Urothelium cell line (cell line): ENCODE measurements around the gene PROS1.
"Not testable (repeated sequence)": the region's sequence is repeated elsewhere in the genome, so short reads cannot be mapped to it uniquely, and the experiment has no call there.

ENCODE experiments used
- DNase-seq: peaks from one replicate; pipeline ENCODE4 v3.0.0; 2011; ENCODE audit warnings: low spot score, mixed read lengths
- FAIRE-seq: peaks from 2 replicates; lab custom pipeline; 2011; peaks lifted over from hg19 to GRCh38; lab: Jason Lieb, UNC

PROS1 gene

GRCh38 chr3:93979850-93980676, 6.4 kb upstream of the PROS1 start, which contains the start of gene ARL13B:
Gene ARL13B (plus strand): TSS chr3:93980155. CDS start chr3:93980424, 269 bp downstream.
- FAIRE-seq (peak; percentile 97), DNase-seq (peak; percentile 98)

DNA sequence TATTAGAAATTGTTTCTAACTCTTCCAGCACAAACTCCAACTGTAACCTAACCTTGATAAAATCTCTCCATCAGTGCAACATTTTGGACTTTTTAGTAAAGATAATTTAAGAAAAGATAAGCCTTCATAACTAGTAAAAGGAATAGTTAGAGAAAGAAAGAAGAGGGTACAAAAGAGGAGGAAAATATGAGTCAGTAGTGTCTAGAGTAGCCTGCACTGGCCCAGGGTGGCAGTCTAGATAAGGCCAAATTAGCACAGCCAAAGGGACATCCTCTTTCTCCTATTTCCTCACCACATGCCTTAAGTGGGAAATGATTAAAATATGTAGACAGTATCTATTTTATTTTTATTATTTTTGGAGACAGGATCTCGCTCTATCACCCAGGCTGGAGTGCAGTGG, 3.7 kb downstream of the PROS1 start:
- FAIRE-seq (no peak), DNase-seq (no peak)

GRCh38 chr3:93969443-93969842, 4.3 kb downstream of the PROS1 start:
- FAIRE-seq (no peak), DNase-seq (peak; percentile 49)

- not testable (repeated sequence) for FAIRE-seq, DNase-seq
Observed at GRCh38 chr3:93965106-93965505, 8.6 kb downstream of the PROS1 start.

DNA sequence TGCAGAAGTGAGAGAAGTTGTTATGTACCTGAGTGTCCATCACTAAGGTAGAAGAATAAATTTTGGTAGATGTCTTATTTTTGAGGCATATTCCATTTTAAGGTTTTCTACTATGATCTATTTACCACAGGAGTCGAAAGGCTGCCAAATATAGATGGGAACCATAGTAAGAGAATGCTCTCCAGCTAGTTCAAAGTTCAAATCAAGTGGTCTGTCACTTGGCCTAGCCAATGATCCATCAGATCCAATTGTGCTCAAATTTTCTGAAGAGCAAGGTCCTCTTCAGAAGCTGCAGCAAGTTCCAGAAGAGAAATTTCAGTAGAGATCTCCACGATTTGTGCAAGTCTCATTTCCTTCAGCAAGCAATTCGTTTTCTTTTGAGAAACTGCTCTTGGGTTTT, 10.9 kb downstream of the PROS1 start:
- DNase-seq (no peak), FAIRE-seq (no peak)

- FAIRE-seq (no peak), DNase-seq (no peak)
Observed at GRCh38 chr3:93961489-93961888, 12.2 kb downstream of the PROS1 start.

DNA sequence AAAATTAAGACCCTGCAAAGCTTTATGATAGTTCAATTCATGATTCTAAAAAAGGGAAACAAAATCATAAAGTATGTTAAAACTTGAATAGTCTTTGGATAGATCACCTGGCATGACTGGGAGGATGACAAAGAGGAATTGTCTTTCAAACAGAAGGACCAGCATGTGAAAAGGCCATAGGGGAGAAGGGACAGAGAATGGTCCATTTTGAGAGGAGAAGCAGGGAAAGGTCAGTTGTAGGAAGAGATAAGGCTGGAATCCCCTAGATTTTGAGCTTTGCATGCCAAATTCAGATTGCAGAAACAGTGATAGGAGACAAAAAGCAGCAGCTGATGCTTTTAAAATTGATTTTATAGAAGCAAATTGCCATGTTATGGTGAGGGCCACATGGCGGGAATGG, 12.7 kb downstream of the PROS1 start:
- DNase-seq (no peak), FAIRE-seq (no peak)

DNA sequence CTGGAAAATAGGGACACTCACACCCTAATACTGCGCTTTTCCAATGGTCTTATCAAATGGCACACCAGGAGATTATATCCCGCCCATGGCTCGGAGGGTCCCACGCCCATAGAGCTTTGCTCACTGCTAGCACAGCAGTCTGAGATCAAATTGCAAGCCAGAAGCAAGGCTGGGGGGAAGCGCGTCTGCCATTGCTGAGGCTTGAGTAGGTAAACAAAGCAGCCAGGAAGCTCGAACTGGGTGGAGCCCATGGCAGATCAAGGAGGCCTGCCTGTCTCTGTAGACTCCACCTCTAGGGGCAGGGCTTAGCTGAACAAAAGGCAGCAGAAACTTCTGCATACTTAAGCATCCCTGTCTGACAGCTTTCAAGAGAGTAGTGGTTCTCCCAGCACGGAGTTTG, 23.7 kb downstream of the PROS1 start:
- DNase-seq, FAIRE-seq: not testable (repeated sequence)

GRCh38 chr3:93937485-93937884, 36.2 kb downstream of the PROS1 start:
- DNase-seq, FAIRE-seq: not testable (repeated sequence)

GRCh38 chr3:93936549-93936948, 37.1 kb downstream of the PROS1 start:
- FAIRE-seq, result no peak

DNA sequence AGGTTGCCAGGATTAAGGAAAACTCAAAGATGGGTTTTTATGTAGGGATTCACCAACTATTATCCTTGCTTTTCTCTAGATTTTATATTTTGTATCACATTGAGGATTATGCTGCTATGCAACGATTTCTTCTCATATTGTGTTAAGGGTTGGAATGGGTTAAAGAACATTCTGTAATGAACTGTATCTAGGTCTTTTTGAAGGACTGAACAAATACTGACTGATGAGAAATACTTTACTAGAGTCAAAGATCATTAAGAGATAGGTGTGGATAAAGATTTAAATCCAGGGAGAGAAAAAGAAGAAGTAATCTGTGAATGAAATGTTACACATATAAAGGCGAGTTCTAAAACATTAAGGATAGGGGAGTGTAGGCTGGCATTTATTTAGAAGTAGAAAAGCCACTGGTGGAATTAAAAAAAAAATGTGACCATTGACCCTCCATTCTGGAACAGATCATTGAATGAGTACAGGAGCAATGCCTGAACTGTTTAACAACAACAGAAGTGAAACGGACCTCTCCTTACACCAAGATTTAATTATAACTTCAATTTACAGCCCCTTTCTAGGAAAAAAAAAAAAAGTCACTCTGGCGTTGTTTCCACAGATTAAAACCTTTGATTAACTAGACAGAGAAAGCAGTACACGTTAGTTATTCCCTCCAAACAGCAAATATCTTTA, 39.2 kb downstream of the PROS1 start:
- no peak for FAIRE-seq
- no peak for DNase-seq

More at GRCh38 chr3:93936549-93936948, 37.1 kb downstream of the PROS1 start:
- no peak for DNase-seq

DNA sequence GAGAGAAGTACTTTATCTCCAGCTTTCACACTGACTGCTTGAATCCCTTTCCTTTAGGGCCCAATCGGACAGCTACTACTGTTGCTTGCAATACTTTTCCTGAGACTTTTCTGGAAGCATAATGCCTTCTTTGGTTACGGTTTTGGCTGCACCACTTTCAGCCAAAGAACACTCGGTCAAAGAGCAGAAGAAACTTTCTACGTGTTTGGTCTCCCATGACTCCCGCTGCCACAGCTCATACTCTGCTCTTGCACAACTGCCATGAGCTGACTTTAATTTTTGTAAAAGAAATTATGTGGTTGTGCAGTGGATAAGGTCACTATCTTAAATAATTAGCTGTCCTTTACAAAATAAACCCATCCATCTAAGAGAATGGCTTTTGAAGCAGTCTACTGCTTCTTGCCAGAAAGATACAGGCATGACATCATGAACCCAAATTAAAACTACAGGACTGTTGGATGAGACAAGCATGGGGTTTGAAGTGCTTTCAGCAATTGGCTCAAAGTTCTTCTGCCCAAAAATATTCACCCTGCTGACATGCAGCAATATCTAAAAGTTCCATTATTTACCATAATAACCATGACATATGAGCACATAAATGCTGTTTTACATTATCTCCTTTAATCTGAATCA, 42.0 kb downstream of the PROS1 start:
- DNase-seq, result no peak

GRCh38 chr3:93930041-93930440, 43.7 kb downstream of the PROS1 start:
- no peak for FAIRE-seq
- no peak for DNase-seq

More for the DNA sequence above, 42.0 kb downstream of the PROS1 start:
- no peak for FAIRE-seq

DNA sequence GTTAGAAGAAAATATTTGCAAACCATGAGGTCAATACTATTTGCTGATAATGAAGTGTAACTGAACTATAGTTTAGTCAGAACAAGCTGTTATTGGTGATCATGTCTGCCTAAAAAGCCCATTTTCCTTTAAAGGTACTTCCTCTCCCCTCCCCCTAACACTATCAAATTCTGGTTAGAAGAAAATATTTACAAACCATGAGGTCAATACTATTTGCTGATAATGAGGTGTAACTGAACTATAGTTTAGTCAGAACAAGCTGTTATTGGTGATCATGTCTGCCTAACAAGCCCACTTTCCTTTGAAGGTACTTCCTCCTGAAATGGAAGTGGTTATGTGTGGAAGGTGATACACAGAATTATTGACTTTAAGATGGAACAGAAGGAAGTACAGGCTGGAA, 46.9 kb downstream of the PROS1 start:
- peak; percentile 37 for FAIRE-seq
- no peak for DNase-seq

DNA sequence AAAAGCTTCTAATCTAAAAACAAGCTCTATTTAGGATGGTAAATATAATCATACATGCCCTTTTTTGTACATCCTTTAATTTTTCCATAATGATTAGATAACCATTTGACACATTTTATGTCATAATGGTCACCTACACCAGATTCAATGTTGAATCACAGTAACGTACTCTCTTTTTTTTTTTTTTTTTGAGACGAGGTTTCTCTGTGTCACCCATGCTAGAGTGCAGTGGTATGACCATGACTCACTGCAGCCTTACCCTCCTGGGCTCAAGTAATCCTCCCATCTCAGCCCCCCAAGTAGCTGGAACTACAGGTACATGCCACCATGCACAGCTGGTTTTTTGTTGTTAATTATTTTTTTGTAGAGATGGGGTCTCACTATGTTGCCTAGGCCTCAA, 49.2 kb downstream of the PROS1 start:
- FAIRE-seq (no peak), DNase-seq (no peak)

DNA sequence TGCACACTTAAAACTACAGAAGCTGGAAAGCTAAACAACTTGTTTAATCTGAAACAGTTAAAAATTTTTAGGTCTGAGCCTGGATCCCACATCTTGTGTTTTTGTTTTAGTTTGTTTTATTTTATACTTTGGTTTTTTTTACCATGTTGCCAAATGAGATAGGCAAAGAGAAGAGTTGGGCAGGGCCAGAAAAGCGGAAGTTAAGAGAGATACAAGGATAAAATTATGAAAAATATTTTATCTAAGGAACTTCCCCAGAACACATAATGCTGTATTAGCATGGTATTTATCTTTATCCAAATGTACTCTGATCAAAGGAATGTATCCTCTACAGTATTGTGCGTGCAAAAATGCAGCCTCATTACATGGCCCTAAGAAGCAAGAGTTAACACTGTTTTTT, 50.7 kb downstream of the PROS1 start:
- FAIRE-seq, result no peak
- no peak for DNase-seq

DNA sequence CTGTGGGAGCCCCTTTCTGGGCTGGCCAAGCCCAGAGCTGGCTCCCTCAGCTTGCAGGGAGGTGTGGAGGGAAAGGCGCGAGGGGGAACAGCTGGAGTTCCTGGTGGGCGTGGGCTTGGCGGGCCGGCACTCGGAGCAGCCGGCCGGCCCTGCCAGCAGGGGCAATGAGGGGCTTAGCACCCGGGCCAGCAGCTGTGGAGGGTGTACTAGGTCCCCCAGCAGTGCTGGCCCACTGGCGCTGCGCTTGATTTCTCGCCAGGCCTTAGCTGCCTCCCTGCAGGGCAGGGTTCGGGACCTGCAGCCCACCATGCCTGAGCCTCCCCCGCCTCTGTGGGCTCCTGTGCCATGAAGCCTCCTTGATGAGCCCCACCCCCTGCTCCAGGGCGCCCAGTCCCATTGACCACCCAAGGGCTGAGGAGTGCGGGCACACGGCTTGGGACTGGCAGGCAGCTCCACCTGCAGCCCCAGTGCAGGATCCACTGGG, 56.1 kb downstream of the PROS1 start:
- not testable (repeated sequence) for FAIRE-seq, DNase-seq

DNA sequence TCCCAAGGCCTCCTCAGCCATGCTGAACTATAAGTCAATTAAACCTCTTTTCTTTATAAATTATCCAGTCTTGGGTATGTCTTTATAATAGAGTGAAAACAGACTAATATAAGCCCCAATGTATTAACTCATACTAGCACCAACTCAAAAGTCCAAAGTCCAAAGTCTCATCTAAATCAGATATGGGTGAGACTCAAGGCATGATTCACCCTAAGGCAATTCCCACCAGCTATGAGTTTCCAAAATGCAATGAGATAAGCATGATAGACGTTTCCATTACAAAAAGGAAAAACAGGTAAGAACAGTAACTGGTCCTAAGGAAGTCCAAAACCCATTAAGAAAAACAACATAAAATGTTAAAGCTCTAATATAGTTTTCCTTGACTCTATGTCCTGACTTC, 60.1 kb downstream of the PROS1 start:
- not testable (repeated sequence) for DNase-seq
- FAIRE-seq, result peak; percentile 50

- no peak for FAIRE-seq
- DNase-seq, result no peak
Observed at GRCh38 chr3:93911206-93911605, 62.5 kb downstream of the PROS1 start.

- DNase-seq, result no peak
- no peak for FAIRE-seq
Observed at GRCh38 chr3:93910097-93910496, 63.6 kb downstream of the PROS1 start.

- no peak for DNase-seq
- no peak for FAIRE-seq
Observed at GRCh38 chr3:93907132-93907531, 66.6 kb downstream of the PROS1 start.
